Ascending aorta (tissue), 2 donors: Measurements from ENCODE around the gene LIPJ. TPM values are rescaled to one million over a fixed set of nuclear protein-coding genes. Genes with fewer than 3 reads are reported as not detected.

Source experiments
- DNase-seq, 2 donors: peaks; one replicate each; pipeline ENCODE4 v3.0.0-alpha.2; 2019; ENCODE audit warnings: low spot score in 2 of 2
- H3K27ac ChIP-seq, 2 donors: fragments of 200-600 bp; sonication (generic); one replicate each; pipeline ENCODE4 v1.5.1; 2016 to 2017; ENCODE audit warnings: mild to moderate bottlenecking in 1 of 2
- H3K27me3 ChIP-seq: fragments of 200-600 bp; sonication (generic); one replicate; pipeline ENCODE4 v1.5.1; 2017
- H3K36me3 ChIP-seq, 2 donors: fragments of 200-600 bp; sonication (generic); one replicate each; pipeline ENCODE4 v1.5.1; 2016
- H3K4me1 ChIP-seq, 2 donors: fragments of 200-600 bp; sonication (generic); one replicate each; pipeline ENCODE4 v1.5.1; 2016 to 2017; ENCODE audit warnings: mild to moderate bottlenecking in 1 of 2
- H3K4me3 ChIP-seq, 2 donors: fragments of 200-600 bp; sonication (generic); one replicate each; pipeline ENCODE4 v1.5.1; 2016 to 2017; ENCODE audit warnings: mild to moderate bottlenecking in 1 of 2
- H3K9me3 ChIP-seq, 2 donors: fragments of 200-600 bp; sonication (generic); one replicate each; pipeline ENCODE4 v1.5.1; 2016
- intact Hi-C: fragments of 100-400 bp; cut with DNase I; formaldehyde crosslinking; loops from one replicate; pipeline ENCODE4 v1.15.1; 2023
- total RNA-seq: library from RNA; depleted of rRNA; stranded (reverse); fragments of >200 nt; gene quantifications from one replicate; pipeline ENCODE4 v1.1.0, GENCODE V29; 2016
- TF ChIP-seq, protein P1 (sequence below), 3 experiments: fragments of 200-600 bp in 2 of 3; fragments of 450-650 bp in 1 of 3; sonication (generic) in 2 of 3; IDR thresholded peaks; one replicate each; pipeline ENCODE4 v1.5.1; 2016 to 2019; ENCODE audit warnings: antibody characterized with exemption in 3 of 3, mild to moderate bottlenecking in 1 of 3, moderate library complexity in 1 of 3

Gene LIPJ
- total RNA-seq, 1 donor from 2014 or later = not detected

DNA sequence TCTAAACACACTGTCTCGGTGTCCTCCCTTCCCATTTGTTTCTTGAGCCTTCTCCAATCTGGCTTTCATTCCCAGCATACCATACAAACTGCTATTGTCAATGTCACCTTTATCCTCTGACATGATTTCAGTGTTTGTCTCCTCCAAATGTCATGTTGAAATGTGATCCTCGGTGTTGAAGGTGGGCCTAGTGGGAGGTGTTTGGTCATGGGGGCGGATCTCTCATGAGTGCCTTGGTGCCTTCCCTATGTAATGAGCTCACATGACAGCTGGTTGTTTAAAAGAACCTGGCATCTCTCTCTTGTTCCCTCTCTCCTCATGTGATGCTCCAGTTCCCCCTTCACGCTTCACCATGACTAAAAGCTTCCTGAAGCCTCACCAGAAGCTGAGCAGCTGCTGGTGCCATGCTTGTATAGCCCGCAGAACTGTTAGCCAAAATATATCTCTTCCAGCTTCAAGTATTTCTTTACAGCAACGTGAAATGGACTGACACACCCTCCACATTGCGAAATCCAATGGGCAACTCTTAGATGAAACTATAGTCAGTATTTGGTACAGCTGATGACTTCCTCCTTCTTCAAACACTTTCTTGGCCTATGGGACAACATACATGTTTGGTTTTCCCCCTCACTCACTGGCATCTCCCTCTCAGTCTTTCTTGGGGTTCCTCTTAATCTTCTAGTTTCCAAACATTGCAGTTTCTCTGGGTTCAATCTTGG is 31.2 kb upstream of the LIPJ start:
- Histone ChIP-seq H3K9me3 (no peaks in the 10 kb centered on the region), H3K27me3 (no peaks in the 10 kb centered on the region), H3K36me3 (no peaks in the 10 kb centered on the region), H3K4me1 (no peaks in the 10 kb centered on the region), H3K4me3 (no peak overlapping the region), H3K27ac (no peak overlapping the region)
- intact Hi-C loops = no loop called here
- no peak for DNase-seq
- TF ChIP-seq, protein P1, sequence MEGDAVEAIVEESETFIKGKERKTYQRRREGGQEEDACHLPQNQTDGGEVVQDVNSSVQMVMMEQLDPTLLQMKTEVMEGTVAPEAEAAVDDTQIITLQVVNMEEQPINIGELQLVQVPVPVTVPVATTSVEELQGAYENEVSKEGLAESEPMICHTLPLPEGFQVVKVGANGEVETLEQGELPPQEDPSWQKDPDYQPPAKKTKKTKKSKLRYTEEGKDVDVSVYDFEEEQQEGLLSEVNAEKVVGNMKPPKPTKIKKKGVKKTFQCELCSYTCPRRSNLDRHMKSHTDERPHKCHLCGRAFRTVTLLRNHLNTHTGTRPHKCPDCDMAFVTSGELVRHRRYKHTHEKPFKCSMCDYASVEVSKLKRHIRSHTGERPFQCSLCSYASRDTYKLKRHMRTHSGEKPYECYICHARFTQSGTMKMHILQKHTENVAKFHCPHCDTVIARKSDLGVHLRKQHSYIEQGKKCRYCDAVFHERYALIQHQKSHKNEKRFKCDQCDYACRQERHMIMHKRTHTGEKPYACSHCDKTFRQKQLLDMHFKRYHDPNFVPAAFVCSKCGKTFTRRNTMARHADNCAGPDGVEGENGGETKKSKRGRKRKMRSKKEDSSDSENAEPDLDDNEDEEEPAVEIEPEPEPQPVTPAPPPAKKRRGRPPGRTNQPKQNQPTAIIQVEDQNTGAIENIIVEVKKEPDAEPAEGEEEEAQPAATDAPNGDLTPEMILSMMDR (IDR thresholded peaks at IDR 0.05) = no peak

DNA sequence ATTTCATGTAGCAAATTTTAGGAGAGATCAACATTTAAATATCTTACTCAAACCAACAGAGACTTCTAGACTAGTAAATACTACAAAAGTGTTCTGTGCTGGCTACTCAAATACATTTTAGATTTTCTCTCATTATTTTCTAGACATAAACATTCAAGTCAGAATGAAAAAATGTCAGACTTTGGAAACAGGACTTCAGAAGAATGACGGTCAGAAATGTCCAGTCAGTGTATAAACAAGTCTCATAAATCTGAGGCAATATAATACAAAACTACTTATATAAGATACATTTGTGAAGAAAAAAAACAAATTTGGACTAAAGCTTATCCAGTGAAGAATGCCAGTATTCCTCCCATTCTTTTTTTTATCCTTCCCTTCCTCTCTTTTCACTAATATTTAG is 29.3 kb upstream of the LIPJ start:
- no peaks in the 10 kb centered on the region for H3K4me1 ChIP-seq
- H3K4me3 ChIP-seq = no peak overlapping the region
- TF ChIP-seq, protein P1 (IDR thresholded peaks at IDR 0.05) = no peak
- no peaks in the 10 kb centered on the region for H3K27me3 ChIP-seq
- no peaks in the 10 kb centered on the region for H3K36me3 ChIP-seq
- intact Hi-C loops = no loop called here
- H3K27ac ChIP-seq = no peak overlapping the region
- H3K9me3 ChIP-seq = no peaks in the 10 kb centered on the region
- DNase-seq = no peak

DNA sequence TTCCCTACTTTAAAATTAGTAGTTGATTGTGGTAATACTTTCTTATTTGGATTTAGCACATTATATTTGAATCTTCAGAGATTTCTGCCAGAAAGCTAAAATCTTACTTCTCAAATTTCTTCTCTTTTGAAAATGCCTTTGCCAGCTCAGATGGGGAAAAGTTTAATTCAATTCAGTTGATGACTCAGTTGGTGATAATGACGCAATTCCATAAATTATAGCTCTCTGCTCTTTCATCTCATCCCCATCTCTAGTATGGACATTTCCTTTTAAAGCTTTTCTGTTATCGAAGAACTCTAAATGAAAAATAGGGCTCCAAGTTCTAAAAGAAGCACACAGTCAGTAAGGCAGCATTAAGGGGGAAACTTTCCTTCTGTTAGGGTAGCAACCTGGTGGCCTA is 28.9 kb upstream of the LIPJ start:
- H3K4me1 ChIP-seq = no peaks in the 10 kb centered on the region
- H3K9me3 ChIP-seq = no peaks in the 10 kb centered on the region
- intact Hi-C loops = no loop called here
- no peak overlapping the region for H3K27ac ChIP-seq
- H3K36me3 ChIP-seq = no peaks in the 10 kb centered on the region
- DNase-seq = no peak
- no peaks in the 10 kb centered on the region for H3K27me3 ChIP-seq
- H3K4me3 ChIP-seq = no peak overlapping the region
- TF ChIP-seq, protein P1 (IDR thresholded peaks at IDR 0.05) = no peak

DNA sequence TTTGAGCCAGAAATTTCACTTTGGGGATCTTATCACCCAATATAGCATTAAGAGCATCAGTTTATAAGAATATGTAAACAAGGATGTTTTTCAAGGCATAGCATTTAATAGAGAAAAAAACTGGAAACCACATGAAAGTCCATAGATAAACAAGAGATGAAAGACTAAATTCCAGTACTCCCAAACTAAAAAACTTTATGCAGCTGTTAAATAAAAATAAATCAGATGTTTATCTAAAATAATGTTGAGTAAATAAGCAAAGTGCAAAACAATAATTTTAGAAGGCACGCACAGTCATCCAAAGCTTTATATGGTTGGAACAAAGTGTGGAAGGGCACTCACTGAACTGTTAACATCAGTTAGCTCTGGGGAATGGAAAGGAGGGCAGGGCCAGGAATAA is 24.4 kb upstream of the LIPJ start:
- DNase-seq = no peak
- Histone ChIP-seq H3K27ac (no peak overlapping the region), H3K27me3 (no peaks in the 10 kb centered on the region), H3K4me3 (no peak overlapping the region), H3K36me3 (no peaks in the 10 kb centered on the region), H3K9me3 (no peaks in the 10 kb centered on the region), H3K4me1 (no peaks in the 10 kb centered on the region)
- intact Hi-C loops = no loop called here
- TF ChIP-seq, protein P1 (IDR thresholded peaks at IDR 0.05) = no peak

GRCh38 chr10:88565072-88565471 is 21.5 kb upstream of the LIPJ start:
- Histone ChIP-seq H3K27ac (no peak overlapping the region), H3K36me3 (no peaks in the 10 kb centered on the region), H3K9me3 (no peaks in the 10 kb centered on the region), H3K4me1 (no peaks in the 10 kb centered on the region), H3K4me3 (no peak overlapping the region), H3K27me3 (no peaks in the 10 kb centered on the region)
- intact Hi-C loops = no loop called here
- TF ChIP-seq, protein P1 (IDR thresholded peaks at IDR 0.05) = peak in 2 of 3 experiments; percentile 27 to 41
- no peak for DNase-seq
